ENCODE measurements around the gene OR10P1. TPM values are rescaled to one million over a fixed set of nuclear protein-coding genes. Genes with fewer than 3 reads are reported as not detected.

Gene OR10P1
- total RNA-seq, 1 donor from 2014 or later = not detected

DNA sequence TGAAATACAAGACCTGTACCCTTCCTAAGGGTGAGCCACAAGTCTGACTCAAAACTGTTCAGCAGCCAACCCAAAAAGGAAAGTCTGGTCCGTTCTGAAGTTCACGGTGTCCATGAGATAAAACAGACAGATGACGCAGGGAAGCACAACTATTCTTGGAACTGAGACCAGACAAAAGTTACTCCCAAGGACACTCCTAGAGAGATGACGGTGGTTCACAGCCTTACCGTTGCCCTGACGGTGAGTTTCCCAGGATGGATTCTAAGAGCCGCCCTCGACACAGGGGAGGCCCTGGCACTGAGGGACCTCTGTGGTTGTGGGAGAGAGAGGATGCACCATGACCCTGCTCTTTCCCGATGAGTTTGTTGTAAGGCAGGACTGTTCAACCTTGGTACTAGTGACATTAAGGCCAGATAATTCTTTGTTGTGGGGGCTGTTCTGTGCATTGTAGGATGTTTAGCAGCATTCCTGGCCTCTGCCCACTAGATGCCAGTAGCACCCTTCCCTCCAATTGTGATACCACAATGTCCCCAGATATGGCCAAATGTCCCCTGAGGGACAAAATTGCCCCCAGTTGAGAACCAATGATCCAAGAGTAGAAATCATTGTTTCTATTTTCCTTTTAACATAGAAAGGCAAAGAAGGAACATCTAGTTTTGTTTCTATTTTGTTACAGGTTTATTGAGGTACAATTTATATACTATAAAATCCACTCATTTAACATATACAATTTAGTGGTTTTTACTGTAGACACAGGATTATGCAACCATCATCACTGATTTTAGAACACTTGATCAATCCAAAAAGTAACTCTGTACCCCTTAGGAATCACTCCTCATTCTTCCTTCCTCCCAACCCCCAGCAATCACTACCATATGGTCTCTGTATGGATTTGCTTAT lies 23.0 kb downstream of the OR10P1 start:
- H3K27ac ChIP-seq (ENCODE audit: low read depth, low read length) = no peak overlapping the region
- H3K4me3 ChIP-seq (ENCODE audit: low read length in 3 of 3) = no peak overlapping the region
- no peaks in the 10 kb centered on the region for H3K9me3 ChIP-seq (ENCODE audit: control insufficient read depth in 3 of 3, low read length in 3 of 3)
- peaks cover 5 to 13% (median 10%) of the 10 kb centered on the region in 3 donors for H3K4me1 ChIP-seq (ENCODE audit: control insufficient read depth in 3 of 3, insufficient read depth in 3 of 3, low read length in 3 of 3)
- H3K36me3 ChIP-seq (ENCODE audit: control insufficient read depth in 3 of 3, insufficient read depth in 3 of 3, low read length in 3 of 3) = no peaks in the 10 kb centered on the region
- no peaks in the 10 kb centered on the region for H3K27me3 ChIP-seq (ENCODE audit: control insufficient read depth in 3 of 3, insufficient read depth in 3 of 3, low read length in 3 of 3)
- no peak overlapping the region for H3K9ac ChIP-seq (ENCODE audit: low read depth in 1 of 3, low read length in 3 of 3)

DNA sequence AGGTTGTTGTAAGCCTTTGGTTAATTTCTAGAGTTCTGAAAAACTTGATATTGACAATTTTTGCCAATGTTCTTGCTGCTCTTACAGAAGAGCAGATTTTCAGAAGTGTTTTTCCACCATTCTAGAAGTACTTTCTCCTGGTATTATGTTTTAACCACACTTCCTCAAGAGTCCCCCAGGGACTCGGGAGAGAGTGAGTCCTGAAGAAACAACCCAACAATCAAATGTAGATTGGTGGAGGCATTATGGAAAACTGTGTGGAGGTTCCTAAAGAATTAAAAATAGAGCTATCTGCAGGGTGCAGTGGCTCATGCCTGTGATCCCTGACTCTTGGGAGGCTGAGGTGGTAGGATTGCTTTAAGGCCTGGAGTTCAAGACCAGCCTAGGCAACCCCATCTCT lies 26.7 kb downstream of the OR10P1 start:
- Histone ChIP-seq H3K27ac (ENCODE audit: low read depth, low read length) (no peak overlapping the region), H3K9ac (ENCODE audit: low read depth in 1 of 3, low read length in 3 of 3) (no peak overlapping the region), H3K36me3 (ENCODE audit: control insufficient read depth in 3 of 3, insufficient read depth in 3 of 3, low read length in 3 of 3) (no peaks in the 10 kb centered on the region), H3K9me3 (ENCODE audit: control insufficient read depth in 3 of 3, low read length in 3 of 3) (no peaks in the 10 kb centered on the region), H3K4me1 (ENCODE audit: control insufficient read depth in 3 of 3, insufficient read depth in 3 of 3, low read length in 3 of 3) (peaks cover 5 to 11% (median 10%) of the 10 kb centered on the region in 3 donors), H3K4me3 (ENCODE audit: low read length in 3 of 3) (no peak overlapping the region), H3K27me3 (ENCODE audit: control insufficient read depth in 3 of 3, insufficient read depth in 3 of 3, low read length in 3 of 3) (no peaks in the 10 kb centered on the region)

DNA sequence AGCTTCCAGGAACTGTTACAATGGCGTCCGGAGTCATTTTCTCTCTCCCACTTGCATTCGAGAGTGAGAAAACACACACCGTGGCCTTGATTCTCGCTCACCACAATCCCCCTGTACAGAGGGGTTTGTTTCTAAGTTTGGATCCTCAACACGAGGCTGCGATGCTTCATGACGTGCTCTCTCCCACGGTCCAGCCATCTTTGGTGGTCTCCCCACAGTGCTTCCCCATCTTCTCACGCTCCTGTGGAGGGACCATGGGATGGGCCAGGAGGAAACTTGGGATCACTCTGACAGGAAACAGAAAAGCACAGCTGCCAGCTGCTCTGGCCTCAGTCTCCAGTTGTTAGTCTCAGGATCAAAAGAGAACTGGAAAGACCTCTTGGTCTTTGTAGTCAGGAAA lies 28.1 kb downstream of the OR10P1 start:
- Histone ChIP-seq H3K27ac (ENCODE audit: low read depth, low read length) (no peak overlapping the region), H3K9me3 (ENCODE audit: control insufficient read depth in 3 of 3, low read length in 3 of 3) (no peaks in the 10 kb centered on the region), H3K4me1 (ENCODE audit: control insufficient read depth in 3 of 3, insufficient read depth in 3 of 3, low read length in 3 of 3) (peaks cover 0 to under 1% (median 0%) of the 10 kb centered on the region in 3 donors), H3K9ac (ENCODE audit: low read depth in 1 of 3, low read length in 3 of 3) (no peak overlapping the region), H3K36me3 (ENCODE audit: control insufficient read depth in 3 of 3, insufficient read depth in 3 of 3, low read length in 3 of 3) (no peaks in the 10 kb centered on the region), H3K27me3 (ENCODE audit: control insufficient read depth in 3 of 3, insufficient read depth in 3 of 3, low read length in 3 of 3) (no peaks in the 10 kb centered on the region), H3K4me3 (ENCODE audit: low read length in 3 of 3) (no peak overlapping the region)

DNA sequence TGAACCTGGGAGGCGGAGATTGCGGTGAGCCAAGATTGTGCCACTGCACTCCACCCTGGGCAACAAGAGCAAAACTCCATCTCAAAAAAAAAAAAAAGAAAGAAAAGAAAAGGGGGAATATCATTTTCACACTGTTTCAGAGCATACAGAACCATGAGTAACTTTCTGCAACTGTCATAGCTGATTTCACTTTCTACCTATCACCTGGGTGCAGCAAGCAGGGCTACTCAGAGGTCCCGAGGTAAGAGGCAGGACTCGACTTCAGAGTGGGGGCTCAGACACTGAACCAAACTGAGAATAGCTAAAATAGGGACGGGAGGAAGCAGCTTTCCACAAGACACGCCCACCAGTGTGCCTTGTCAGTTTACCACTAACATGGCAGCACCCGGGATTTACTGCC lies 29.8 kb downstream of the OR10P1 start:
- H3K9ac ChIP-seq (ENCODE audit: low read depth in 1 of 3, low read length in 3 of 3) = no peak overlapping the region
- H3K9me3 ChIP-seq (ENCODE audit: control insufficient read depth in 3 of 3, low read length in 3 of 3) = no peaks in the 10 kb centered on the region
- no peak overlapping the region for H3K4me3 ChIP-seq (ENCODE audit: low read length in 3 of 3)
- no peaks in the 10 kb centered on the region for H3K4me1 ChIP-seq (ENCODE audit: control insufficient read depth in 3 of 3, insufficient read depth in 3 of 3, low read length in 3 of 3)
- no peak overlapping the region for H3K27ac ChIP-seq (ENCODE audit: low read depth, low read length)
- no peaks in the 10 kb centered on the region for H3K27me3 ChIP-seq (ENCODE audit: control insufficient read depth in 3 of 3, insufficient read depth in 3 of 3, low read length in 3 of 3)
- no peaks in the 10 kb centered on the region for H3K36me3 ChIP-seq (ENCODE audit: control insufficient read depth in 3 of 3, insufficient read depth in 3 of 3, low read length in 3 of 3)

DNA sequence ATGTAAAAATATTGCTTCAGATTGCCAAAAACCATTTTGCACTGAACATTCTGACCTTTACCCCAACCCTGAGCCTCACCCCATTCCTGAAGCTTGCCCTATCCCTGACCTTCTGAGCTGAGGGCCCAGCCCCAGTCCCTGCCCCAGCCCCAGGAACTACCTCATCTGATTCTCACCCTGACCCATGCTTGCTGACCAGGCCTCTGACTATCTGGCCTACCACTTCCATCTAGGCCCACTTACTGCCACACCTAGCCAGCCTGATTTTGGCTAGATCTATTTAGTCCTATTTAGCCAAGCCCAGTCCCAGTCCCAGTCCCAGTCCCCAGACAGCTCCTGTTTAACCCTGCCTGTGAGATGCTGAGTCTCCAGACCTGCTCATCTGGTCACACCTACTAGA lies 33.6 kb downstream of the OR10P1 start:
- Histone ChIP-seq H3K36me3 (ENCODE audit: control insufficient read depth in 3 of 3, insufficient read depth in 3 of 3, low read length in 3 of 3) (no peaks in the 10 kb centered on the region), H3K4me1 (ENCODE audit: control insufficient read depth in 3 of 3, insufficient read depth in 3 of 3, low read length in 3 of 3) (no peaks in the 10 kb centered on the region), H3K4me3 (ENCODE audit: low read length in 3 of 3) (no peak overlapping the region), H3K9ac (ENCODE audit: low read depth in 1 of 3, low read length in 3 of 3) (no peak overlapping the region), H3K27me3 (ENCODE audit: control insufficient read depth in 3 of 3, insufficient read depth in 3 of 3, low read length in 3 of 3) (no peaks in the 10 kb centered on the region), H3K9me3 (ENCODE audit: control insufficient read depth in 3 of 3, low read length in 3 of 3) (no peaks in the 10 kb centered on the region), H3K27ac (ENCODE audit: low read depth, low read length) (no peak overlapping the region)

DNA sequence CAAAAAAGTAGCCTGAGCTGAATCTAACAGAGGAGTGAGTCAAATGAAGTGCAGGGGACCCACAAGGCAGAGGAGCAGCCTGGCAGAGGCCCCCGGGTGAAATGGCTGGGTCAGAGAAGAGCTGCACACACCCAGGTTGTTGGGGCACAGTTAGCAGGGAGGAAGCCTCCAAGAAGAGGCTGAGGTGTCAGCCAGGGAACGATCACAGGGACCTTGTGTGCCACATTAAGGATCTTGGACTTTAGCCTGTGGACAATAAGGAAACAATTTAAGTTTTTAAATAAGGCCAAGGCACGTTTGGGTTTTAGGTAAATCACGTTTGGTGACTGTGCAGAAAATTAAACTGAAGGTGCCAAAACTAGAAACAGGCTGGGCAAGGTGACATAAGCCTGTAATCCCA lies 35.1 kb downstream of the OR10P1 start:
- Histone ChIP-seq H3K4me1 (ENCODE audit: control insufficient read depth in 3 of 3, insufficient read depth in 3 of 3, low read length in 3 of 3) (no peaks in the 10 kb centered on the region), H3K36me3 (ENCODE audit: control insufficient read depth in 3 of 3, insufficient read depth in 3 of 3, low read length in 3 of 3) (no peaks in the 10 kb centered on the region), H3K27me3 (ENCODE audit: control insufficient read depth in 3 of 3, insufficient read depth in 3 of 3, low read length in 3 of 3) (no peaks in the 10 kb centered on the region)

DNA sequence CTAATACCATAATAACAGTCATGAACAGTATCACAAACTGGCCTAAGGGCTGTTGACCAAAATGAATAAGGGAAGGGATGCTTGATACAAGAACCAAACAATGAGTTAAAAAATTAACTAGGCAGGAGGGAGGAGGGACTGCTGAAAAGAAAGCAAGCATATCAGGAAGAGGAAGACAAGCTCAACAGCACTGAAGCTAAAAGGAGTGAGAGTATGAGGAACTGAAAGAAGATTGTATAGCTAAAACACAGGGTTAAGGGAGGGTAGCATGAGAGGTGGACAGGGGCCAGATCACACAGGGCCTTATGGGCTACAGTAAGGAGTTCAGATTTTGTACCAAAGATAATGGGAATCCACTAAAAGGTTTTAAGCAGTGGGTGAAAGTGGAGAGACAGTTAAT lies 36.9 kb downstream of the OR10P1 start:
- H3K36me3 ChIP-seq (ENCODE audit: control insufficient read depth in 3 of 3, insufficient read depth in 3 of 3, low read length in 3 of 3) = no peaks in the 10 kb centered on the region
- H3K9ac ChIP-seq (ENCODE audit: low read depth in 1 of 3, low read length in 3 of 3) = no peak overlapping the region
- no peak overlapping the region for H3K4me3 ChIP-seq (ENCODE audit: low read length in 3 of 3)
- H3K27ac ChIP-seq (ENCODE audit: low read depth, low read length) = no peak overlapping the region
- H3K4me1 ChIP-seq (ENCODE audit: control insufficient read depth in 3 of 3, insufficient read depth in 3 of 3, low read length in 3 of 3) = no peaks in the 10 kb centered on the region
- no peaks in the 10 kb centered on the region for H3K9me3 ChIP-seq (ENCODE audit: control insufficient read depth in 3 of 3, low read length in 3 of 3)
- H3K27me3 ChIP-seq (ENCODE audit: control insufficient read depth in 3 of 3, insufficient read depth in 3 of 3, low read length in 3 of 3) = no peaks in the 10 kb centered on the region

More for the DNA sequence above, 35.1 kb downstream of the OR10P1 start:
- Histone ChIP-seq H3K27ac (ENCODE audit: low read depth, low read length) (no peak overlapping the region), H3K4me3 (ENCODE audit: low read length in 3 of 3) (no peak overlapping the region), H3K9ac (ENCODE audit: low read depth in 1 of 3, low read length in 3 of 3) (no peak overlapping the region), H3K9me3 (ENCODE audit: control insufficient read depth in 3 of 3, low read length in 3 of 3) (no peaks in the 10 kb centered on the region)

DNA sequence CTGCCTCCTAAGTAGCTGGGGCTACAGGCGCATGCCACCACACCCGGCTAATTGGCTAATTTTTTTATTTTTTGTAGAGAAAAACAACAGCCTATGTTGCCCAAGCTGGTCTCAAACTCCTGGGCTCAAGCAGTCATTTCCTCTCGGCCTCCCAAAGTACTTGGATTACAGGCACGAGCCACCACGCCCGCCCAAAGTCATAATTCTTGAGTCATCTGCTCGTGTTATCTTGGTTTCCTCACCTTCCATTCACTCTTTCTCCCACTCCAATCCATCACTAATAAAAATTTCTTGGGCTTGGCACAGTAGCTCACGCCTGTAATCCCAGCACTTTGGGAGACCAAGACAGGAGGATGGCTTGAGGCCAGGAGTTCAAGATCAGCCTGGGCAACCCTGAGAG lies 39.0 kb downstream of the OR10P1 start:
- H3K9ac ChIP-seq (ENCODE audit: low read depth in 1 of 3, low read length in 3 of 3) = no peak overlapping the region
- H3K27me3 ChIP-seq (ENCODE audit: control insufficient read depth in 3 of 3, insufficient read depth in 3 of 3, low read length in 3 of 3) = no peaks in the 10 kb centered on the region
- H3K36me3 ChIP-seq (ENCODE audit: control insufficient read depth in 3 of 3, insufficient read depth in 3 of 3, low read length in 3 of 3) = no peaks in the 10 kb centered on the region
- no peaks in the 10 kb centered on the region for H3K4me1 ChIP-seq (ENCODE audit: control insufficient read depth in 3 of 3, insufficient read depth in 3 of 3, low read length in 3 of 3)
- no peak overlapping the region for H3K27ac ChIP-seq (ENCODE audit: low read depth, low read length)
- no peak overlapping the region for H3K4me3 ChIP-seq (ENCODE audit: low read length in 3 of 3)
- no peaks in the 10 kb centered on the region for H3K9me3 ChIP-seq (ENCODE audit: control insufficient read depth in 3 of 3, low read length in 3 of 3)

DNA sequence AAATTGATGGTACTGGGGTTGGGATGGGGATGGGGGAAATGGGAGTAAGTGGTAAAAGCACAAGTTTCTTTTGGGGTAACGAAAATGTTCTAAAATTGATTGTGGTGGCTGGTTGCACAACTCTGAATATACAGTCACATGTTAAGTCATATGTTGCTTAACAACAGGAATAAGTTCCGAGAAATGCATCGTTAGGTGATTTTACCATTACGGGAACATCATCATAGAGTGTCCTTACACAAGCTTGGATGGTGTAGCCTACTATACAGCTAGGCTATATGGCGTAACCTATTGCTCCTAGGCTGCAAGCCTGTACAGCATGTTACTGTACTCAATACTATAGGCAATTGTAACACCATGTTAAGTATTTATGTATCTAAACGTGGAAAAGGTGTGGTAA lies 40.0 kb downstream of the OR10P1 start:
- Histone ChIP-seq H3K4me1 (ENCODE audit: control insufficient read depth in 3 of 3, insufficient read depth in 3 of 3, low read length in 3 of 3) (peaks cover 5 to 6% (median 6%) of the 10 kb centered on the region in 3 donors), H3K9me3 (ENCODE audit: control insufficient read depth in 3 of 3, low read length in 3 of 3) (no peaks in the 10 kb centered on the region), H3K4me3 (ENCODE audit: low read length in 3 of 3) (no peak overlapping the region), H3K27me3 (ENCODE audit: control insufficient read depth in 3 of 3, insufficient read depth in 3 of 3, low read length in 3 of 3) (peaks cover 0 to 2% (median 0%) of the 10 kb centered on the region in 3 donors), H3K9ac (ENCODE audit: low read depth in 1 of 3, low read length in 3 of 3) (no peak overlapping the region), H3K27ac (ENCODE audit: low read depth, low read length) (no peak overlapping the region), H3K36me3 (ENCODE audit: control insufficient read depth in 3 of 3, insufficient read depth in 3 of 3, low read length in 3 of 3) (no peaks in the 10 kb centered on the region)

DNA sequence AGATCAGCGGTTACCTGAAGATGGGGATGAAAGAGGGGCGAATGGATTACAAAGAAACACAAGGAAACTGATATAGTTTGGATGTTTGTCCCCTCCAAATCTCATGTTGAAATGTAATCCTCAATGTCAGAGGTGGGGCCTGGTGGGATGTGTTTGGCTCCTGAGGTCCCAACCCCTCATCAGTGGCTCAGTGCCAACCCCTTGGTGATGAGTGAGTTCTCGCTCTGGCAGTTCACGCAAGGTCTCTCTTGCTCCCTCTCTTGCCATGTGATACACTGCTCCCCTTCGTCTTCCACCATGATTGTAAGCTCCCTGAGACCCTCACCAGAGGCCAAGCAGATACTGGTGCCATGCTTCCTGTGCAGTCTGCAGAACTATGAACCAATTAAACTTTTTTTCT lies 43.0 kb downstream of the OR10P1 start:
- no peaks in the 10 kb centered on the region for H3K9me3 ChIP-seq (ENCODE audit: control insufficient read depth in 3 of 3, low read length in 3 of 3)
- no peak overlapping the region for H3K9ac ChIP-seq (ENCODE audit: low read depth in 1 of 3, low read length in 3 of 3)
- peaks cover 0 to 2% (median 2%) of the 10 kb centered on the region in 3 donors for H3K36me3 ChIP-seq (ENCODE audit: control insufficient read depth in 3 of 3, insufficient read depth in 3 of 3, low read length in 3 of 3)
- H3K4me1 ChIP-seq (ENCODE audit: control insufficient read depth in 3 of 3, insufficient read depth in 3 of 3, low read length in 3 of 3) = peaks cover 8 to 26% (median 16%) of the 10 kb centered on the region in 3 donors
- peaks cover 0 to 5% (median 0%) of the 10 kb centered on the region in 3 donors for H3K27me3 ChIP-seq (ENCODE audit: control insufficient read depth in 3 of 3, insufficient read depth in 3 of 3, low read length in 3 of 3)
- H3K27ac ChIP-seq (ENCODE audit: low read depth, low read length) = no peak overlapping the region
- no peak overlapping the region for H3K4me3 ChIP-seq (ENCODE audit: low read length in 3 of 3)

All from skeletal muscle tissue (tissue), 4 donors.